ENCODE measurements around the gene C18orf63.

Gene C18orf63

DNA sequence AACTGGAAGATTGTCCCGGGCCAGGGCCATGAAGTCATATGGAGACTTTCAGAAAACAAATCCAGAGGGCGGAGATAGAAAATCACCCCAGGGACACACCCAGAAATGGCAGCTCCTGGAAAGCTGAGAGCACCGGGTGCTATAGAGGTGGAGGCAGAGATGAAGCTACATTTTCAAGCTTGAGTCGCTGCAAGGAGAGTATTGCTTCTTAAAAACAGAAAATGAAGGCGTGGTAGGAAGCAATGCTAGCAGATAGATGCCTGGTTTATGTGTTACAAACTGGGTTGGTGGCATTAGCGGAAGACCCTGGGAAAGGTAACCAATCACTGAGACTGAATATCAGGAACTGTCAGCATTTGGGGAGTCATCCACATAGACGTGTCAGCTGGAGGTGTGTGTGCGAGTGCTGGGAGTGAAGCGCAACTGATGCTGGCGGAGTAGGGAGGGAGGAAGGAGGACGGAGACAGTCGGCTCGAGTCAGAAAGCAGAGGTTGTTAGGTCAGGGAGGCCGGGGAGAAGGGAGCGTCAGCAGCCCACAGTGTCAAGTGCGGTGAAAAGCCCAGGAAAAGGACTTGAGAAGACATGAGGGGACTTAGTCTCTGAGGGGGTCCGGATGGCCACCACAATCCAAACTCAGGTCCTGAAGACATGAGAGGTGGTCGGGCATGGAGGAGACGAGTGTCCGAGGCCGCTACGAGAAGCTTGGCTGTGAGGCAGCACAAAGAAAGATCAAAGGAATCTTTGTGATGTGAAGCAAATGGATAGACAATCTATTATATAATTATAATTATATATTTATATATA, 45.4 kb downstream of the C18orf63 start:
- Histone ChIP-seq H3K4me3 (replicated peaks; ENCODE audit: insufficient read depth, low read length) (no peak overlapping the region), H3K27ac (replicated peaks) (no peak overlapping the region), H3K27me3 (ENCODE audit: insufficient read depth, poor library complexity, severe bottlenecking) (peaks cover 13% of the 10 kb centered on the region)
- TF ChIP-seq REST (IDR thresholded peaks at IDR 0.05; ENCODE audit: insufficient replicate concordance, low read depth) (no peak), CTCF (IDR thresholded peaks at IDR 0.05; ENCODE audit: insufficient read depth, low read length) (no peak), SPI1 (IDR thresholded peaks at IDR 0.05; ENCODE audit: borderline replicate concordance, low read depth) (no peak), GABPA (IDR thresholded peaks at IDR 0.05; ENCODE audit: low read depth) (no peak), POLR2AphosphoS5 (IDR thresholded peaks at IDR 0.05; ENCODE audit: low read depth) (no peak)
- DNase-seq (ENCODE audit: low read depth in 1 of 2, low spot score in 1 of 2) = no peak

- peaks cover 7% of the 10 kb centered on the region for H3K27me3 ChIP-seq (ENCODE audit: insufficient read depth, poor library complexity, severe bottlenecking)
- H3K27ac ChIP-seq (replicated peaks) = no peak overlapping the region
- TF ChIP-seq REST (IDR thresholded peaks at IDR 0.05; ENCODE audit: insufficient replicate concordance, low read depth) (no peak), CTCF (IDR thresholded peaks at IDR 0.05; ENCODE audit: insufficient read depth, low read length) (no peak), SPI1 (IDR thresholded peaks at IDR 0.05; ENCODE audit: borderline replicate concordance, low read depth) (no peak), POLR2AphosphoS5 (IDR thresholded peaks at IDR 0.05; ENCODE audit: low read depth) (no peak), GABPA (IDR thresholded peaks at IDR 0.05; ENCODE audit: low read depth) (no peak)
- no peak overlapping the region for H3K4me3 ChIP-seq (replicated peaks; ENCODE audit: insufficient read depth, low read length)
- no peak for DNase-seq (ENCODE audit: low read depth in 1 of 2, low spot score in 1 of 2)
Measured at GRCh38 chr18:74367905-74368304, 52.3 kb downstream of the C18orf63 start.

DNA sequence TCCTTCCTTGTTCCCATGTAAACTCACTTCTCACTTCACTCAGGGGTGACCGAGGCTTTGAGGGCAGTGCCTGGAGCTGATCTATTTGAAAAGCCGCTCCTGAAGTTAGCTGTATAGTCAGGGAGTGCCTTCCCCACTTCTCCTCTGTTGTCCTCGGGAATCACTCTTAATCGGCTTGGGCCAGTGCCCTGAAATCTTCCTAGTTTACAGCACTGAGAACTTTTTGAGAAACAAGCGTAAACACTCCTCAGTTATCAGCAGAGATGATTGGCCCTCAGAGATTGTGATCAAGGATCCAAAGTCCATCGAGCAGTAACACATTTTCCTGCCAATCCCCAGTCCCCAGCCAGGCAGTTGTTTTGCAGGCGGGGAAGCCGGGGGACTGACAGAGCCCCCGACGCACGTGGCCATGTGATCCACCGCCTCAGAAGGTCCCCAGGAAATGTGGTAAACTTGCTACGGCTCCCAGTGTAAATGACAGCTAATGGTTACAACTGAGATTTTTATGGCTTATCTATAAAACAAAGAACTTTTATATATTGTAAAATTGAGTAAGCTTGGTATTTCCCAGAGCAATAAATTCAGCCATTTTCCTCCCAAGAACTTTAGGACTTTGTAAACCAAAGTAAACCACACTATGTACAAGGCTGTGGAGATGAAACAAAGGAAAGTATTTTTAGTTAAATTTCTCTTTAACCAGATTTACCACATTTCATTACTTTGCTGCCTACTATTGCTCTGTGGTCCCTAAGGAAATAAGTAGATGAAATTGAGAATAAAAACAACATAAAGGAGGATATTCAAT, 53.5 kb downstream of the C18orf63 start:
- Histone ChIP-seq H3K27me3 (ENCODE audit: insufficient read depth, poor library complexity, severe bottlenecking) (peaks cover 7% of the 10 kb centered on the region), H3K4me3 (replicated peaks; ENCODE audit: insufficient read depth, low read length) (no peak overlapping the region), H3K27ac (replicated peaks) (no peak overlapping the region)
- DNase-seq (ENCODE audit: low read depth in 1 of 2, low spot score in 1 of 2) = no peak
- TF ChIP-seq REST (IDR thresholded peaks at IDR 0.05; ENCODE audit: insufficient replicate concordance, low read depth) (no peak), CTCF (IDR thresholded peaks at IDR 0.05; ENCODE audit: insufficient read depth, low read length) (no peak), SPI1 (IDR thresholded peaks at IDR 0.05; ENCODE audit: borderline replicate concordance, low read depth) (no peak)

Measured in HL-60 (cell line).